OCI-LY3 (cell line): Measurements from ENCODE around the gene METAP1.

Experiments used
- CTCF ChIP-seq: fragments of 200-600, 300-600 bp; sonication (generic); IDR thresholded peaks from 2 replicates; pipeline ENCODE4 v1.5.1; 2014; ENCODE audit warnings: antibody characterized with exemption, low read length, low read depth
- EZH2phosphoT487 ChIP-seq: fragments of 200-600 bp; shearing (Covaris generic); IDR thresholded peaks from 2 replicates; pipeline ENCODE4 v1.6.1; 2018; ENCODE audit warnings: antibody characterized with exemption, mixed run types, low read depth

GRCh38 chr4:99033956-99034355 is 38.4 kb downstream of the METAP1 start:
- TF ChIP-seq CTCF (no peak), EZH2phosphoT487 (no peak)
